Subcutaneous abdominal adipose tissue (tissue), 5 donors: Measurements from ENCODE around the gene AFF2.
A peak's percentile ranks its signal among the peaks of the same experiment; 100 is the strongest.

ENCODE experiments used
- H3K27ac ChIP-seq: one replicate; pipeline ENCODE4 v1.7.0; 2013; ENCODE audit warnings: low read depth, mild to moderate bottlenecking, inconsistent platforms, low read length, moderate library complexity
- H3K27me3 ChIP-seq, 5 donors: one replicate each; pipeline ENCODE4 v1.7.0; 2013; ENCODE audit warnings: low read length in 5 of 5, inconsistent platforms in 1 of 5; ENCODE audit not compliant: control insufficient read depth in 5 of 5, insufficient read depth in 4 of 5
- H3K36me3 ChIP-seq, 5 donors: one replicate each; pipeline ENCODE4 v1.7.0; 2013; ENCODE audit warnings: low read length in 5 of 5; ENCODE audit not compliant: control insufficient read depth in 5 of 5, insufficient read depth in 5 of 5
- H3K4me1 ChIP-seq, 5 donors: one replicate each; pipeline ENCODE4 v1.7.0; 2013; ENCODE audit warnings: low read length in 5 of 5, mild to moderate bottlenecking in 3 of 5, moderate library complexity in 1 of 5; ENCODE audit not compliant: control insufficient read depth in 5 of 5, insufficient read depth in 5 of 5
- H3K4me3 ChIP-seq, 5 donors: one replicate each; pipeline ENCODE4 v1.7.0; 2013; ENCODE audit warnings: low read length in 5 of 5, low read depth in 1 of 5
- H3K9ac ChIP-seq, 5 donors: one replicate each; pipeline ENCODE4 v1.7.0; 2013; ENCODE audit warnings: low read length in 5 of 5, mild to moderate bottlenecking in 4 of 5, moderate library complexity in 3 of 5
- H3K9me3 ChIP-seq, 5 donors: one replicate each; pipeline ENCODE4 v1.7.0; 2013; ENCODE audit warnings: low read length in 5 of 5; ENCODE audit not compliant: control insufficient read depth in 5 of 5
- donor health status: healthy.
- donor health status: healthy.
- donor health status: healthy.
- donor health status: healthy.
- donor health status: healthy.

AFF2 gene

GRCh38 chrX:148698221-148698620 lies 197.8 kb downstream of the AFF2 start:
- Histone ChIP-seq H3K36me3 (no peaks in the 10 kb centered on the region), H3K9ac (no peak overlapping the region), H3K9me3 (no peaks in the 10 kb centered on the region), H3K27me3 (no peaks in the 10 kb centered on the region), H3K27ac (no peak overlapping the region), H3K4me3 (no peak overlapping the region), H3K4me1 (no peaks in the 10 kb centered on the region)

- Histone ChIP-seq H3K4me3 (no peak overlapping the region), H3K9ac (no peak overlapping the region), H3K27ac (no peak overlapping the region)
Measured at GRCh38 chrX:148700021-148700420, 199.6 kb downstream of the AFF2 start.

GRCh38 chrX:148713981-148714380 lies 213.6 kb downstream of the AFF2 start:
- Histone ChIP-seq H3K27ac (no peak overlapping the region), H3K4me3 (no peak overlapping the region), H3K27me3 (peaks cover 0 to 3% (median 0%) of the 10 kb centered on the region in 5 donors), H3K9me3 (no peaks in the 10 kb centered on the region), H3K36me3 (no peaks in the 10 kb centered on the region), H3K9ac (no peak overlapping the region), H3K4me1 (no peaks in the 10 kb centered on the region)

More at GRCh38 chrX:148700021-148700420, 199.6 kb downstream of the AFF2 start:
- Histone ChIP-seq H3K4me1 (no peaks in the 10 kb centered on the region), H3K9me3 (no peaks in the 10 kb centered on the region), H3K36me3 (no peaks in the 10 kb centered on the region), H3K27me3 (no peaks in the 10 kb centered on the region)

- Histone ChIP-seq H3K27me3 (peaks cover 0 to 3% (median 0%) of the 10 kb centered on the region in 5 donors), H3K36me3 (no peaks in the 10 kb centered on the region), H3K4me3 (no peak overlapping the region), H3K4me1 (no peaks in the 10 kb centered on the region), H3K9ac (no peak overlapping the region), H3K27ac (no peak overlapping the region), H3K9me3 (no peaks in the 10 kb centered on the region)
Measured at GRCh38 chrX:148715361-148715760, 214.9 kb downstream of the AFF2 start.

GRCh38 chrX:148722966-148723365 lies 222.5 kb downstream of the AFF2 start:
- Histone ChIP-seq H3K36me3 (no peaks in the 10 kb centered on the region), H3K9ac (no peak overlapping the region), H3K9me3 (no peaks in the 10 kb centered on the region), H3K27me3 (no peaks in the 10 kb centered on the region), H3K4me3 (no peak overlapping the region), H3K27ac (no peak overlapping the region), H3K4me1 (no peaks in the 10 kb centered on the region)

- Histone ChIP-seq H3K9me3 (no peaks in the 10 kb centered on the region), H3K27me3 (no peaks in the 10 kb centered on the region), H3K9ac (no peak overlapping the region), H3K4me3 (no peak overlapping the region), H3K4me1 (no peaks in the 10 kb centered on the region), H3K27ac (no peak overlapping the region), H3K36me3 (no peaks in the 10 kb centered on the region)
Measured at GRCh38 chrX:148723551-148723950, 223.1 kb downstream of the AFF2 start.

GRCh38 chrX:148728901-148729300 lies 228.5 kb downstream of the AFF2 start:
- Histone ChIP-seq H3K9ac (no peak overlapping the region), H3K4me1 (no peaks in the 10 kb centered on the region), H3K9me3 (peaks cover 0 to 4% (median 0%) of the 10 kb centered on the region in 5 donors), H3K27ac (no peak overlapping the region), H3K27me3 (no peaks in the 10 kb centered on the region), H3K36me3 (no peaks in the 10 kb centered on the region), H3K4me3 (no peak overlapping the region)

- Histone ChIP-seq H3K27ac (no peak overlapping the region), H3K36me3 (no peaks in the 10 kb centered on the region), H3K27me3 (no peaks in the 10 kb centered on the region), H3K9me3 (peaks cover 0 to 4% (median 0%) of the 10 kb centered on the region in 5 donors), H3K4me1 (no peaks in the 10 kb centered on the region), H3K9ac (no peak overlapping the region), H3K4me3 (no peak overlapping the region)
Measured at GRCh38 chrX:148732743-148733142, 232.3 kb downstream of the AFF2 start.

GRCh38 chrX:148741441-148741840 lies 241.0 kb downstream of the AFF2 start:
- Histone ChIP-seq H3K27me3 (peaks cover 0 to 3% (median 0%) of the 10 kb centered on the region in 5 donors), H3K27ac (no peak overlapping the region), H3K4me1 (peaks cover 0 to 14% (median 10%) of the 10 kb centered on the region in 5 donors), H3K4me3 (peak overlapping the region in 2 of 5 donors; percentile 17 to 25), H3K9ac (no peak overlapping the region), H3K36me3 (no peaks in the 10 kb centered on the region), H3K9me3 (no peaks in the 10 kb centered on the region)

- no peak overlapping the region for H3K9ac ChIP-seq
- H3K4me3 ChIP-seq: no peak overlapping the region
- no peaks in the 10 kb centered on the region for H3K36me3 ChIP-seq
- no peak overlapping the region for H3K27ac ChIP-seq
- H3K4me1 ChIP-seq: peaks cover 0 to 2% (median 0%) of the 10 kb centered on the region in 5 donors
- no peaks in the 10 kb centered on the region for H3K9me3 ChIP-seq
- H3K27me3 ChIP-seq: no peaks in the 10 kb centered on the region
Measured at GRCh38 chrX:148755111-148755510, 254.7 kb downstream of the AFF2 start.

GRCh38 chrX:148763896-148764295 lies 263.5 kb downstream of the AFF2 start:
- no peaks in the 10 kb centered on the region for H3K27me3 ChIP-seq
- H3K4me3 ChIP-seq: no peak overlapping the region
- H3K9ac ChIP-seq: no peak overlapping the region
- no peaks in the 10 kb centered on the region for H3K36me3 ChIP-seq
- no peak overlapping the region for H3K27ac ChIP-seq
- H3K4me1 ChIP-seq: no peaks in the 10 kb centered on the region
- H3K9me3 ChIP-seq: no peaks in the 10 kb centered on the region
